Common myeloid progenitor, CD34-positive (primary cell): ENCODE measurements around the gene RNU7-1. TPM values are rescaled to one million over a fixed set of nuclear protein-coding genes. Genes with fewer than 3 reads are reported as not detected.

ENCODE experiments used
- CTCF ChIA-PET: fragments of 350-600 bp; sonication (Branson Sonifier 250); formaldehyde crosslinking; loops from one replicate; lab custom pipeline; 2021; ENCODE audit warnings: antibody characterized with exemption; lab: Charles Lee
- POLR2A ChIA-PET: fragments of 350-600 bp; sonication (Branson Sonifier 250); formaldehyde crosslinking; loops from one replicate; lab custom pipeline; 2021; ENCODE audit warnings: antibody characterized with exemption; lab: Charles Lee
- DNase-seq, 3 donors: peaks; one replicate each; pipeline versions ENCODE4 v3.0.0 to v3.0.0-alpha.2; 2013
- H3K27ac ChIP-seq, 2 experiments: 1 replicate in 1 of 2; 2 replicates in 1 of 2; pipeline ENCODE4 v1.7.0; 2013; ENCODE audit warnings: inconsistent platforms in 2 of 2, low read length in 2 of 2, mild to moderate bottlenecking in 2 of 2, low read depth in 1 of 2, moderate library complexity in 1 of 2; ENCODE audit not compliant: severe bottlenecking in 2 of 2, insufficient read depth in 1 of 2, poor library complexity in 1 of 2
- H3K27me3 ChIP-seq, 5 experiments: replicated peaks in 2 of 5; 1 replicate in 3 of 5; 2 replicates in 2 of 5; pipeline versions ENCODE4 v1.6.1 to v1.7.0; 2013; ENCODE audit warnings: low read length in 4 of 5, mild to moderate bottlenecking in 2 of 5, moderate library complexity in 2 of 5, inconsistent platforms in 1 of 5; ENCODE audit not compliant: insufficient read depth in 5 of 5, control insufficient read depth in 4 of 5
- H3K36me3 ChIP-seq, 4 experiments: 1 replicate in 2 of 4; 2 replicates in 2 of 4; pipeline versions ENCODE4 v1.6.1 to v1.7.0; 2013; ENCODE audit warnings: low read length in 3 of 4, control low read depth in 1 of 4, mild to moderate bottlenecking in 1 of 4; ENCODE audit not compliant: control insufficient read depth in 4 of 4, insufficient read depth in 4 of 4
- H3K4me1 ChIP-seq, 4 experiments: 1 replicate in 3 of 4; 2 replicates in 1 of 4; pipeline versions ENCODE4 v1.6.1 to v1.7.1; 2013; ENCODE audit warnings: low read length in 3 of 4, mild to moderate bottlenecking in 3 of 4, control low read depth in 1 of 4, inconsistent platforms in 1 of 4, moderate library complexity in 1 of 4; ENCODE audit not compliant: control insufficient read depth in 4 of 4, insufficient read depth in 4 of 4; ENCODE audit errors: control extremely low read depth in 1 of 4
- H3K4me3 ChIP-seq, 7 experiments: 1 replicate in 4 of 7; 2 replicates in 3 of 7; pipeline versions ENCODE4 v1.5.1 to v1.7.0; 2013; ENCODE audit warnings: mild to moderate bottlenecking in 7 of 7, low read length in 6 of 7, moderate library complexity in 6 of 7, inconsistent platforms in 2 of 7, low read depth in 2 of 7, control low read depth in 1 of 7; ENCODE audit not compliant: insufficient read depth in 4 of 7, control insufficient read depth in 1 of 7; ENCODE audit errors: extremely low read depth in 1 of 7
- H3K9me3 ChIP-seq, 5 experiments: 1 replicate in 4 of 5; 2 replicates in 1 of 5; pipeline versions ENCODE4 v1.6.1 to v1.7.1; 2013; ENCODE audit warnings: low read length in 4 of 5, mild to moderate bottlenecking in 2 of 5, inconsistent platforms in 1 of 5, low read depth in 1 of 5, moderate library complexity in 1 of 5; ENCODE audit not compliant: control insufficient read depth in 4 of 5, insufficient read depth in 2 of 5; ENCODE audit errors: control extremely low read depth in 1 of 5
- WGBS: methylation state at CpG from one replicate; pipeline ENCODE4 v1.1.5; 2013; ENCODE audit not compliant: insufficient coverage; 5-methylcytosine and 5-hydroxymethylcytosine counted together
- polyA plus RNA-seq: library from polyadenylated mRNA; unstranded; fragments of 120-200 nt; gene quantifications from one replicate; pipeline ENCODE4 v1.2.1, GENCODE V29; 2013

Gene RNU7-1
- not detected for polyA plus RNA-seq

GRCh38 chr12:6943722-6944380 lies at the start of gene RNU7-1, which contains the start of gene C12orf57:
TSS of gene RNU7-1 (plus strand) at chr12:6943816.
TSS of gene C12orf57 (plus strand) at chr12:6944022. CDS start at chr12:6944122, 100 bp downstream.
- Histone ChIP-seq H3K9me3 (no peaks in the 10 kb centered on the region), H3K4me3 (peak within 1 kb of the TSS; percentile 41 to 89 (median 71)), H3K4me1 (peaks cover 3 to 49% (median 42%) of the 10 kb centered on the region in 4 experiments), H3K36me3 (peaks cover 0 to 19% (median 11%) of the 10 kb centered on the region in 4 experiments), H3K27ac (peak within 1 kb of the TSS; percentile 97 to 99), H3K27me3 (no peaks in the 10 kb centered on the region)
- POLR2A ChIA-PET: interaction anchor here (0.5 to 4.0 kb wide), 24 partner anchors 8 to 698 kb away, joined by 3 to 42 read pairs (median 6); partner anchors contain the start of genes ATN1, C1RL, ENO2 and LPCAT3
- WGBS: under 1% methylated on average over 22 of the region's 31 CpGs
- DNase-seq: peak; percentile 89 to 96 (median 92)
- CTCF ChIA-PET: interaction anchor here (0.7 to 16.4 kb wide), 20 partner anchors 9 to 299 kb away, joined by 3 to 441 read pairs (median 6); partner anchors contain the start of genes C1R, C1RL, LPCAT3 and SPSB2

- ChIA-PET POLR2A (no interaction called here), CTCF (interaction anchor here (1.0 to 5.2 kb wide), 7 partner anchors 8 to 82 kb away, joined by 3 to 91 read pairs (median 4); partner anchors contain the start of genes LRRC23 and SPSB2)
- WGBS: no CpG with 5 or more reads among the region's 3 CpGs
- Histone ChIP-seq H3K4me3 (no peak overlapping the region), H3K9me3 (no peaks in the 10 kb centered on the region), H3K4me1 (peaks cover 6 to 21% (median 16%) of the 10 kb centered on the region in 4 experiments), H3K27ac (no peak overlapping the region), H3K36me3 (no peaks in the 10 kb centered on the region), H3K27me3 (no peaks in the 10 kb centered on the region)
- DNase-seq: no peak
These were observed 49.3 kb upstream of the RNU7-1 start for GRCh38 chr12:6894321-6894720.

- Histone ChIP-seq H3K4me1 (peaks cover 2 to 17% (median 15%) of the 10 kb centered on the region in 4 experiments), H3K27ac (no peak overlapping the region), H3K4me3 (no peak overlapping the region), H3K9me3 (no peaks in the 10 kb centered on the region), H3K36me3 (no peaks in the 10 kb centered on the region), H3K27me3 (no peaks in the 10 kb centered on the region)
- ChIA-PET CTCF (interaction anchor here (1.4 to 1.9 kb wide), 3 partner anchors 25 to 28 kb away, joined by 4 to 7 read pairs (median 4); partner anchors contain the start of gene SPSB2), POLR2A (no interaction called here)
- DNase-seq: no peak
- WGBS: 98% methylated on average over 4 of the region's 6 CpGs
These were observed 46.7 kb upstream of the RNU7-1 start for GRCh38 chr12:6896846-6897435.

GRCh38 chr12:6899427-6899826 lies 44.2 kb upstream of the RNU7-1 start:
- Histone ChIP-seq H3K4me1 (peaks cover 13 to 33% (median 28%) of the 10 kb centered on the region in 4 experiments), H3K4me3 (no peak overlapping the region), H3K27me3 (no peaks in the 10 kb centered on the region), H3K9me3 (no peaks in the 10 kb centered on the region), H3K36me3 (no peaks in the 10 kb centered on the region), H3K27ac (peak overlapping the region in 1 of 2 experiments; percentile 55)
- DNase-seq: no peak
- ChIA-PET CTCF (interaction anchor here (1.0 to 2.4 kb wide), 5 partner anchors 8 to 31 kb away, joined by 3 to 11 read pairs (median 5); no protein-coding TSS in a partner anchor), POLR2A (no interaction called here)
- 61% methylated on average over 3 of the region's 5 CpGs for WGBS

GRCh38 chr12:6899837-6900519 lies 43.6 kb upstream of the RNU7-1 start:
- peak; percentile 82 to 91 (median 90) for DNase-seq
- Histone ChIP-seq H3K27ac (peak overlapping the region in 1 of 2 experiments; percentile 55), H3K36me3 (no peaks in the 10 kb centered on the region), H3K4me1 (peaks cover 16 to 37% (median 32%) of the 10 kb centered on the region in 4 experiments), H3K9me3 (no peaks in the 10 kb centered on the region), H3K27me3 (no peaks in the 10 kb centered on the region), H3K4me3 (no peak overlapping the region)
- 41% methylated on average over 9 of the region's 10 CpGs for WGBS
- POLR2A ChIA-PET: interaction anchor here (0.7 kb wide), 1 partner anchor 8 kb away, joined by 3 read pairs; no protein-coding TSS in a partner anchor
- CTCF ChIA-PET: interaction anchor here (1.2 to 2.4 kb wide), 5 partner anchors 9 to 31 kb away, joined by 4 to 11 read pairs (median 7); no protein-coding TSS in a partner anchor

GRCh38 chr12:6902448-6902847 lies 41.2 kb upstream of the RNU7-1 start:
- Histone ChIP-seq H3K27me3 (no peaks in the 10 kb centered on the region), H3K36me3 (peaks cover 0 to 10% (median under 1%) of the 10 kb centered on the region in 4 experiments), H3K9me3 (no peaks in the 10 kb centered on the region), H3K4me1 (peaks cover 17 to 45% (median 40%) of the 10 kb centered on the region in 4 experiments), H3K4me3 (no peak overlapping the region), H3K27ac (no peak overlapping the region)
- POLR2A ChIA-PET: interaction anchor here (0.7 to 1.3 kb wide), 2 partner anchors 11 to 42 kb away, joined by 3 to 6 read pairs; partner anchors contain the start of gene C12orf57
- CTCF ChIA-PET: interaction anchor here (0.6 to 12.4 kb wide), 7 partner anchors 8 to 209 kb away, joined by 3 to 105 read pairs (median 4); partner anchors contain the start of genes SPSB2 and TPI1
- no peak for DNase-seq
- 90% methylated on average over 2 of the region's 4 CpGs for WGBS
